ENCODE results near the gene MUC5B. TPM values are rescaled to one million over a fixed set of nuclear protein-coding genes. Genes with fewer than 3 reads are reported as not detected.
"Not testable (repeated sequence)": the region's sequence is repeated elsewhere in the genome, so short reads cannot be mapped to it uniquely, and the experiment has no call there.

MUC5B gene
- total RNA-seq, 2 experiments from 2014 or later: not detected

GRCh38 chr11:1262172-1263006, 39.5 kb downstream of the MUC5B start:
- ATAC-seq: peak; percentile 88
- H3K27me3 Mint-ChIP-seq: no peaks in the 10 kb centered on the region
- peak overlapping the region; percentile 72 for H3K4me3 Mint-ChIP-seq
- peaks cover 8% of the 10 kb centered on the region for H3K36me3 Mint-ChIP-seq (ENCODE audit: low read depth)
- DNase-seq: peak; percentile 95
- CTCF ChIA-PET: interaction anchor here (0.7 to 1.2 kb wide), 3 partner anchors 15 to 49 kb away, joined by 3 to 4 read pairs (median 3); no protein-coding TSS in a partner anchor
- TF ChIP-seq CTCF (IDR thresholded peaks at IDR 0.05): no peak
- intact Hi-C loops (cut with micrococcal nuclease): no loop called here
- peak overlapping the region; percentile 95 for H3K27ac Mint-ChIP-seq
- H3K9me3 Mint-ChIP-seq: peaks cover 11% of the 10 kb centered on the region
- H3K4me1 Mint-ChIP-seq (ENCODE audit: low read depth): peaks cover 19% of the 10 kb centered on the region
- POLR2A ChIA-PET: interaction anchor here (0.7 to 1.7 kb wide), 7 partner anchors 9 to 265 kb away, joined by 3 to 9 read pairs (median 4); partner anchors contain the start of gene TOLLIP

GRCh38 chr11:1263010-1263409, 40.1 kb downstream of the MUC5B start:
- DNase-seq: peak; percentile 45
- peaks cover 11% of the 10 kb centered on the region for H3K9me3 Mint-ChIP-seq
- intact Hi-C loops (cut with micrococcal nuclease): no loop called here
- peaks cover 19% of the 10 kb centered on the region for H3K4me1 Mint-ChIP-seq (ENCODE audit: low read depth)
- peaks cover 8% of the 10 kb centered on the region for H3K36me3 Mint-ChIP-seq (ENCODE audit: low read depth)
- TF ChIP-seq CTCF (IDR thresholded peaks at IDR 0.05): no peak
- H3K27ac Mint-ChIP-seq: peak overlapping the region; percentile 95
- no peaks in the 10 kb centered on the region for H3K27me3 Mint-ChIP-seq
- CTCF ChIA-PET: interaction anchor here (0.7 to 1.2 kb wide), 3 partner anchors 14 to 48 kb away, joined by 3 to 4 read pairs (median 3); no protein-coding TSS in a partner anchor
- POLR2A ChIA-PET: interaction anchor here (1.0 to 1.7 kb wide), 5 partner anchors 8 to 241 kb away, joined by 3 to 9 read pairs (median 4); partner anchors contain the start of gene TOLLIP
- peak overlapping the region; percentile 72 for H3K4me3 Mint-ChIP-seq
- ATAC-seq: peak; percentile 52

- POLR2A ChIA-PET; intact Hi-C loops (cut with micrococcal nuclease); H3K36me3 Mint-ChIP-seq (ENCODE audit: low read depth); H3K27me3 Mint-ChIP-seq; H3K4me3 Mint-ChIP-seq; CTCF ChIA-PET: not testable (repeated sequence)
- peak; percentile 52 for TF ChIP-seq CTCF (IDR thresholded peaks at IDR 0.05)
- Mint-ChIP-seq H3K9me3 (peaks cover 11% of the 10 kb centered on the region), H3K27ac (peak overlapping the region; percentile 80), H3K4me1 (ENCODE audit: low read depth) (peaks cover 19% of the 10 kb centered on the region)
- ATAC-seq: peak; percentile 50
- peak; percentile 68 for DNase-seq
Measured at GRCh38 chr11:1264444-1264843, 41.6 kb downstream of the MUC5B start.

GRCh38 chr11:1265480-1265879, 42.6 kb downstream of the MUC5B start:
- H3K4me1 Mint-ChIP-seq (ENCODE audit: low read depth): peaks cover 19% of the 10 kb centered on the region
- peaks cover 11% of the 10 kb centered on the region for H3K9me3 Mint-ChIP-seq
- H3K36me3 Mint-ChIP-seq (ENCODE audit: low read depth); intact Hi-C loops (cut with micrococcal nuclease); H3K27me3 Mint-ChIP-seq; DNase-seq; H3K4me3 Mint-ChIP-seq; H3K27ac Mint-ChIP-seq; ATAC-seq; POLR2A ChIA-PET: not testable (repeated sequence)
- CTCF ChIA-PET: interaction anchor here (1.0 kb wide), 1 partner anchor 249 kb away, joined by 3 read pairs; no protein-coding TSS in a partner anchor

DNA sequence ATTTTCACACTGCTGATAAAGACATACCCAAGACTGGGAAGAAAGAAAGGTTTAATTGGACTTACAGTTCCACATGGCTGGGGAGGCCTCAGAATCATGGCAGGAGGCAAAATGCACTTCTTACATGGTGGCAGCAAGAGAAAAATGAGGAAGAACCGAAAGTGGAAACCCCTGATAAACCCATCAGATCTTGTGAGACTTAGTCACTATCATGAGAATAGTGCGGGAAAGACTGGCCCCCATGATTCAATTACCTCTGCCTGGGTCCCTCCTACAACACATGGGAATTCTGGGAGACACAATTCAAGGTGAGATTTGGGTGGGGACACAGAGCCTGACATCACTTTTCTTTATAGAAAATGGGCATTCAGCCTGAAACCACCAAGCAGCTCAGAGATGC, 44.1 kb downstream of the MUC5B start:
- DNase-seq; H3K36me3 Mint-ChIP-seq (ENCODE audit: low read depth); POLR2A ChIA-PET; H3K27me3 Mint-ChIP-seq; intact Hi-C loops (cut with micrococcal nuclease); H3K4me3 Mint-ChIP-seq; ATAC-seq; H3K27ac Mint-ChIP-seq; CTCF ChIA-PET: not testable (repeated sequence)
- peaks cover 17% of the 10 kb centered on the region for H3K4me1 Mint-ChIP-seq (ENCODE audit: low read depth)
- H3K9me3 Mint-ChIP-seq: peaks cover 11% of the 10 kb centered on the region
